Articular chondrocyte of knee joint (primary cell): ENCODE results near the gene SP5. TPM values are rescaled to one million over a fixed set of nuclear protein-coding genes. Genes with fewer than 3 reads are reported as not detected.

Experiments used
- small RNA-seq: library from RNA; depleted of rRNA; stranded (forward); fragments of <200 nt; gene quantifications from one replicate; pipeline ENCODE3, GENCODE V24; 2012
- total RNA-seq: library from RNA; depleted of rRNA; stranded (reverse); fragments of >200 nt; gene quantifications from 2 replicates; pipeline ENCODE4 v1.2.3, GENCODE V29; 2012

SP5 gene
- total RNA-seq, result not detected in 2 replicates

GRCh38 chr2:170715062-170715931 lies at the start of gene SP5:
Gene SP5, plus strand, starts transcription at chr2:170715337. Its CDS starts 176 bp downstream, at chr2:170715513.

Small RNAs within 50 kb of the gene (small RNA-seq; reads per million reads assigned to genes)
- gene RF02271, result not detected

Other genes starting within 250 kb of the SP5 start
- gene ERICH2, start 55.0 kb downstream of the SP5 start, total RNA-seq, result 0.39 and 0.43 TPM in 2 replicates
- under 0.01 TPM in 1 of 2 replicates, not detected in the other for gene GAD1, start 101.5 kb downstream of the SP5 start, total RNA-seq
- gene GORASP2, start 213.9 kb downstream of the SP5 start, total RNA-seq, result 71.3 and 73.1 TPM in 2 replicates